HG02678 (cell line): ENCODE results near the gene LRRC7.

Experiments used
- ATAC-seq: cut with Tn5 transposase; IDR thresholded peaks from one replicate; pipeline ENCODE4 v1.9.1; 2021; ENCODE audit warnings: mild to moderate bottlenecking, moderate library complexity; ENCODE audit not compliant: unreplicated experiment

LRRC7 gene

DNA sequence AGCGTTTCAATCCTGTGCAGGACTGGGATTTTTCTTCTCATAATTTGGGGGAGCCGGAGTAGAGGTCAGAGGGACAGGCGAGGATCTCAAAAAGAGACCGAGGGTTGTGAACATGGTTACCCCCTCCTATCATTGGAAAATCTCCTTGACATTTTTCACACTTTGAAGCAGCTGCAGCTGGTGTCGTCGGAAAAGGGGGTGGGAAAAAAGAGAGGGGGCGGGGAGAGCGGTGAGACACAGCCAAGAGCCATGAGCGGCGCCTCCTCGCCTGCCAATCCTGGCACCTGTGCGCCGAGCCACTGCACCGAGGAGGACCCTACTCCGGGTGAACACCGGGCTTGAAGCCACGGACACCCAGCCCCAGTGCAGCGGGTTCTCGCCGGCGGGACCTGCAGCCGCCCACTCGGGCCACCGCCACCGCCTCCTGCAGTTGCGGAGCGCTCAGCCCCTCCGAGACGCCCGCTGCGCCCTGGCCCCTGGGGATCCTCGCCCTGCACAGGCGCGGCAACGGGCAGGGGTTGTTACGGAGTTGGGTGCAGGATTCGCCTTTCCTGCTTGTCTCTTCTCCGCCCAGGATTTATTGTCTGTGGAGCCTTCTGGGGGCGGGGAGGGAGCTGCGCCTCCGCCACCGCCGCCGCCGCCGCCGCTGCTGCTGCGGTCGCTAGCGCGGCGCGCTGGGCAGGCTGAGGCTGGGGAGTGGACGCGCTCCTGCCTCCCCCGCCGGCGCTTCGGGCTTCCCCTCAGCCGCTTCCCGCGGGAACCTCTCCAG is at the start of gene LRRC7:
Gene LRRC7, plus strand, starts transcription at position 271 of the 769 bp plus-strand sequence. CDS start 718 bp downstream, outside the sequence.
- ATAC-seq, result peak; percentile 21

DNA sequence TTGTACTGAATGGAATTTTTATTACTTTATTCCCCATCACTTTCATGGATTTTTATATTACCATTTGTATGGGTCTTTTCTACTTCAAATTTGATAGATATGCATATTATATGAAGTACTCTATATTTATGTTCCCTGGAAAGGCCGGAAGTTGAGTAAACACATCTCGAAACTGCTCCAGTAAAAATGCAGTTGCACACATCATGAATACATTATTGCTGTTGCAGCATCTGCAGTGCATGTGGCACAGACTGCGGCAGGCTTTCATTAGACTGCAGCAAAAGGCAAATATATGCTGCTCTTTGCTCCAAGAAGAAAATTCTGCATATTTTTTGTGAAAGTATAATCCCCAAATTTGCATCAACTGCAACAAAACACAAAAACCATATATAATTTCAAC is 48.7 kb upstream of the LRRC7 start:
- no peak for ATAC-seq

DNA sequence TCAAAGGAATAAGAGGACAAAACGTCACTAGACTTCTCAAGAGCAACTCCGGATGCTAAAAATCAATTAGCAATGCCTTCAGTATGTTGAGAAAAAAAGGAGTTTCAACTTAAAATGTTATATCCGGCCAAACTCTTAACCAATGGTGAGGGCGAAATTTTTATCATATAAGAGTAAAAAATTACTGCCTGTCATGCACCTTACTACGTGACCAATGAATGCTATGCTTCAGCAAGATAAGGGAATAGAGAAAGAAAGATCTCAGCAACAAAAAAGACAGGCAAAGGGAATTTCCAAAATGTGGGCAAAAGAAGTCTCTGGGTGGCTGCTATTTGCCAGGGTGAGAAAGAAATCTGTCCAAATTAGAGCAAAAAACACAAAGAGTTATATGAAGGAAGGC is 47.4 kb upstream of the LRRC7 start:
- ATAC-seq, result no peak

DNA sequence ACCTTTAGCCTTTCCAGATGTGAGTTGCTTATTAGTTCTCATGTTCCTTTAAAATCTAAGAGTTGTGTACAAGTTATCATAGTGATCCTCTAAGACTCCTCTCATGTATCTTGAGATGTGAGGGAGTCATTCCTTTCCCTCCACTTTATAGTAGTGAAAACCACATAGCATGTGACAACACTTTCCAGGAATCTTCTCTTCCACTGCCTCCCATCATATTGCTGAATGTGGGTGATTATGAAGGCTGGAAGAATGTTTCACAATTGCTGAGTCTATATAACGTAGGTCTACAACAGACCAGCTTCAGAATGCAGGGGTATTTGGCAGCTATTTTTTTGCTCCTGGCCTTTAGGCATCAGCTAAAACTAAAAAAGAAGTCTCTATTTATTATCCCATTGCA is 44.7 kb upstream of the LRRC7 start:
- ATAC-seq, result no peak

DNA sequence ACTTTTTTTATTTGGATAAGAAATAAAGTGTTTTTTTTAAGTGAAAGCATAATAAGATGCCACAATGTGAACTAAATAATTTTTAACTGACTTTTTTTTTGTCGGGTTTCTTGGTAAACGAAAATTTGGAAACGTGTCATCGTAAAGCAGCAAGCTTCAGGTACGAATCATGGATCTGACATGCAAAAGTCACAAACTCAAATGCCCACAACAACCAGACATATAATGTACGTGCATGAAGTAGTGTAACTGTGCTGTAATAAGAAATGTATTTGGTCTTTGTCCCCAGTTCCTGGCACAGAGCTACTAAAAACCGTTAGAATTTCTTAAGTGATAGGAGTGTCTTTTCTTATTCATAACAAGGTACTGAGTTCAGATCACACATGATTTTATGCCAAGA is 44.3 kb upstream of the LRRC7 start:
- no peak for ATAC-seq

DNA sequence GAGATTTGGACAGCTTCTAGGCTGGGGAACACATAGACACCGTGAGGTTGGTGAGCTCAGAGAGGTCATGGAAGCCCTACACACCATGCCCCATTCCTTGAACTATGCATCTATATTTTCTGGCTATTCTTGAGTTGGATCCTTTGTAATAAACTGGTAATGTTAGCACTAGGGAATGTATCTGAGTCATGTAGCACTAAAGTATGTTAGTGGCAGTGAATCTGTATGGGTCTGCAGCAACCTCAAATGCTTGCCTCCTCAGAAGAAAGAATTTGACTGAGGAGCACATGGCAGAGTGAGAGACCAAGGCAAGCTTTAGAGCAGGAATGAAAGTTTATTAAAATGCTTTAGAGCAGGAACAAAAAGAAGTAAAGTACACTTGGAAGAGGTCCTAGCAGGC is 43.7 kb upstream of the LRRC7 start:
- no peak for ATAC-seq

DNA sequence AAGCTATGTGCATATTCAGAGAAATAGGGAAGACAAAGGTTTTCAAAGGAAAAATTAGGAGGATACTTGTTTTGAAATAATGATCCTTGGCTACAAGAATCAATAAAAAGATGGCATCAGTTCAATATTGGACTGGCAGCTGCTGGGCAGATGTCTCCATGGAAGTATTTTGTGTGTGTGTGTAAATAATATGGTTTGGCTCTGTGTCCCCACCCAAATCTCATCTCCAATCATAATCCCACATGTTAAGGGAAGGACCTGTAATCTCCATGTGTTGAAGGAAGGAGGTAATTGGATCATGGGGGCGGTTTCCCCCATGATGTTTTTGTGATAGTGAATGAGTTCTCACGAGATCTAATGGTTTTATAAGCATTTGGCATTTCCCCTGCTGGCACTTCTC is 40.4 kb upstream of the LRRC7 start:
- ATAC-seq, result no peak

DNA sequence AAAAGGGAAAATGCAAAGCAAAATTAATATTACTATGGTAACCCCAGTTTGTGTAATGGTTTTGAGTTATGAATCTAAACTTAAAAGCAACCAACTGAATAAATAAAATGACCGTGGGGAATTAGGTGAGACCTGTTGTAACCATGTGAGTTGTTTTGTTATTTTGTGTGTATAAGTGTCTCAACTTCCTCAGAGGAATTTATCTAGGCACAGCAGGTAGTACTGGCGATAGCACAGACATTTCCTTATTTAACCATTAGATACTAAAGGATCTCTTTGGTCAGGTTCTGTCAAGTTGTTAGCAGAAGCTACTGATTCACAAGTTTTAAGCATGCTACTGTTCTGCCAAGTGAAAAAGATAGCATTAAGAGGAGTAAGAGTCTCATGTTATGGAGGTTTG is 39.3 kb upstream of the LRRC7 start:
- no peak for ATAC-seq

DNA sequence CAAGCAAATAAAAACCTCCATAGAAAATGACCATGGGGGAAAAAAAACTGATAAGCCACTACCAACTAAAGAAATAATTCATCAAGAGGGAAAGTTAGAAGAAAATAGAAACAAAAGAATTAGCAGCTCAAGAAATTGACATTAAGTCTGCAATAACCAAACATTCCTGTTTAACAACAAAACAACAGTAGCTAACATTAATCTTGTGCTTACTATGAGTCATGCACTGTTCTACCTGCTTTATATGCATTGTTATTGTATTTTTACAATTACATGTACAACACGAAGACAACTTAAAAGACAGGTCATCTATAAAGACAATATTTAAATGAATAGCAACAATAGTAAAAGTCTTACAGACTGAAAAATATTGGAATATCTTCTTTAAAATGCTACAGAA is 34.4 kb upstream of the LRRC7 start:
- ATAC-seq, result no peak

DNA sequence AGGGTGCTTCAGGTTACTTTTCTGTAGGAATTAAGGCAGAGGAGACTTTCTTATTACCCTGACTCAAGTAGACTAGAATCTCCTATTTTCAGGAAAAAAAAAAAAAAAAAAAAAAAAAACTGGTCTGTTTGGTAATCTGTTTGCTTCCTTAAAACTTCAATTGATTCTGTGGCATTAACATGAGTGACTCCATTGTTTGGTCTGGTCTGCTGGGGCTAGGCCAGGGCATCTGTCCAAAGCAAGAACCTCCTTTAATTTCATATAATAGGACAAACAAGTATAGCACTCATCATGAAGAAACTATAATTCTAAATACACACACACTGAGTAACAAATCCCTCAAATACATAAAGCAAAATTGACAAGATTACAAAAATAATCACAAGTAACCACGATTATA is 32.9 kb upstream of the LRRC7 start:
- ATAC-seq, result no peak

DNA sequence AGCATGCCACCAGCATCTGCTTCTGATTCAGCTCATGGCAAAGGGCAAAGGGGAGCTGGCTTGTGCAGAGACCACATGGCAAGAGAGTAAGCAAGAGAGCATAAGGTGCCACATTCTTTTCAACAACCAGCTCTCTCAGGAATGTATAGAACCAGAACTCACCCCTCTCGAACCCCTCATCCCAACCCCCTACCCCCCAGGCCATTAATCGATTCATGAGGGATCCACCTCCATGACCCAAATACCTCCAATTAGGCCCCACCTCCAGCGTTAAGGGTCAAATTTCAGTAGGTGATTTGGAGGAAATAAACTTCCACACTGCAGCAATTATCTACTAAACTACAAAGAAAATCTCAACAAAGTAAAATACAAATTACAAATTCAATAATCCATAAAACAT is 32.2 kb upstream of the LRRC7 start:
- ATAC-seq, result no peak

DNA sequence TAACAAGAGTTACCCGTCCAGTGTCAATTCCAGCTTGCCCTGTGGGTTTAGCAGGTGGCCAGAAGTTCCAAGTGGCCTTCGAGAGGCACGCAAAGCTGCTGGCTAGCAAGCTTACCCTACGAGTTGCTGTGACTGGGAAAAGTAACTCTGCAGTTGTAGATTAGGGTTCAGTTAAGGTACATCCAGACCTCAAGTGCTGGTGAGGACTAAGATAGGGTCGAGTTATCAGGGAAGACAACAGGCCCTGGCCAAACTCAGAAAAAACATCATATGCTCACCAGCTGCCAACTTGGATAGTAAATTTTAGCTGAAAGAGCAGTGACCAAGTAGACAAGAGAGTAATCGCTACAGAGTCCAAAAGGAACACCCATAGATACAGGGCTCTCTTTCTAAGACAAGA is 27.7 kb upstream of the LRRC7 start:
- ATAC-seq, result no peak

DNA sequence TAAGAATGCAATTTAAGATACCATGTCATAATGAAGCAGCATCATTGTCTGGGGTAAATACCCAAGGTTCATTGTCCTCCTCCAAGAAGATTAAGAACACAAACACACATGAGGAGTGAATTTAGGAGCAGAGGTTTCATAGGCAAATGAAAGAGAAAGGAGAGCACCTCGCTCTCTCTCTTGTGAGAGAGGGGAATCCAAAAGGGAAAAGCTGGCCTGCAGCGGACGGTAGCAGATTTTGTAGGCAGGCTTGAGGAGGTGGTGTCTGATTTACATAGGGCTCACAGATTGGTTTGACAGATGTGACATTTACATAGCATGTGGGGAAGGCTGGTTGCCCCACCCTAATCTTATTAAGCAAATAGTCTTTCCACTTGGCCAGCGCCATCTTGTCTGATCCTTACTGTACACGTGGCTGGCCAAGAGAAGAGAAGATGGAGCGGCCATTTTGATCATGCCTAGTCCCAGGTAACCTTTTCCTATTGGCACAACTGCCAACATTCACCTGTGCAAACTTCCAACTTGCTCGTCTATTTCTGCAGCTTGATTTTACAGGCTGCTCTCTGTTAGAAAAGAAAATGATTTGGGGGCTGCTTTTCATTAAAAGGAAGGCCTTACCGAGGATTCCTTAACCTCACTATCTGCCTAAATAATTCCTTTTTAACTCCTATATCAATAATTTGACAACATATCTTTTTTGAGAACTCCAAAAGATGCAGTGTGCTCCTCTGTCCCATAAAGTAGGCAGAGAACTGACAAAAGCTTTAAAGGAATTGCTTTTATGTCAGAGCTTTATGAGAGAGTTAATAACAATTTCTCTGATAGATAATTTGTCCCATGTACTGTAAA is 16.0 kb upstream of the LRRC7 start:
- no peak for ATAC-seq

DNA sequence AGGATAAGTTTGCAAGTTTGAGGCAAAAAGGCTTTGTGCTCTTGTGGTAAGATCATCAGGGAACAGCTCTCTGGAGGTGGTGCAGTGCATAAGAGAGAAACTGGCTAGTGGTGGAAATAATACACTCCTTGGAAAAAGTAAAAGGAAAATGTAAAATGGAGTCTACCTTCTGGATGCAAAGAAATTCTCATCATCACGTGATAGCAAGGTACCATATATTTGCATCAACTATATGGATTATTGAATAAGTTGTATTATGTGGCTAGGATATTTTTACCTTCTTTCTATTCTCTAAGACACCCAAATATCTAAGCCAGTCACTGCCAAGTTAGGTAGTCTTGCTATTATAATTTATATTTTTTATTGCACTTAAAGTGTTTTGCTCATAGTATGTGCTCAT is 14.0 kb upstream of the LRRC7 start:
- no peak for ATAC-seq

DNA sequence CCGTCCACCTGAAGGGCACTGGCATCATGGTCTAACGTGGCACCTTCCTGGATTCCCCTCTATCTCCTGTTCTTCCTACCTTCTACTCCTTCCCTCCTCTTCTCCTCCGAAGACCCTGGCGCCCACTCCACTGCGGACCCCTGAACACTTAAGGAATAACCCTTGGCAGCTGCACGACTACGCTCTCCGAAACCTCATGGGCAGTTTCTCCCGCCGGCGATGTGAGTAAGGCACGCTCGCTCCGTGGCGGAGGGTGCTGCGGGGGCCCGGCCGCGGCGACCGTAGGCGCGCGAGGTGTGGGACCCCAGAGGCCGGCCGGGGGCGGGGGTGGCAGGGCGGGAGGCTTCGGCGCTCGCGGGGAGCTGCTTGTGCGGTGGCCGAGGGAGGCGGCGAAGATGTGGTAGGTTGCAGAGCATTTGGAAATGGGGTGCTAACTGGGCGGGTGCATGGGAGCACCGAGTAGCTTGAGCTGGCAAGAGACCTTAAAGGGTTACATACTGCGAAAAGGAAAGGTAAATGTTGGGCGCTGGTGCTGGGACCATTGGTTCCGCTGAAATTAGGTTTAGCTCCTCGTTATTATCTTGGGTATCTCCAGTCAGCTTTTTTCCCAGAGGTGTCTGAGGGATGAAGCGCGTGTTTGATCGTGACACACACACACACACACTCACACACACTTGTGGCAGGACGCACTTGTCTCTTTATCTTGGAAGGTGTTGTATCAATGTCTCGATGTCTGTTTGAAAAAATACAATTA is 876 bp downstream of the LRRC7 start:
- peak; percentile 8 for ATAC-seq

DNA sequence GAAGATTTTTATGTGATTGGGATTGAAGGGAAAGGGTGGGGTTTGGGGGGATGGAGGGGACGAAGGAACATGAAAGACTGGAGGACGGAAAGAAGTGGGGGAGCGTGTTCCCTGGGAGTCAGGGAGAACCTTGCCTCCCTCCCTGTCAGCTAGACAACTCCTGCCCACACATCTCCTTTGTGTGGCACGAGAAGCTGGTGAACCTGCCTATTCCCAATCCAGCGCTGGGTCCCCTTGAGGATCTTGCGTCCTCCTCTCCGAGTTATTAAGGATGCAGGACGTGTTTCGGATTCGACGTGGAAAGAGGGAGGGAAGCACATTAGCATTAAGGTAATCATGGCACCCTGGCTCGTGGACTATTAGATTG is 1.4 kb downstream of the LRRC7 start:
- no peak for ATAC-seq

DNA sequence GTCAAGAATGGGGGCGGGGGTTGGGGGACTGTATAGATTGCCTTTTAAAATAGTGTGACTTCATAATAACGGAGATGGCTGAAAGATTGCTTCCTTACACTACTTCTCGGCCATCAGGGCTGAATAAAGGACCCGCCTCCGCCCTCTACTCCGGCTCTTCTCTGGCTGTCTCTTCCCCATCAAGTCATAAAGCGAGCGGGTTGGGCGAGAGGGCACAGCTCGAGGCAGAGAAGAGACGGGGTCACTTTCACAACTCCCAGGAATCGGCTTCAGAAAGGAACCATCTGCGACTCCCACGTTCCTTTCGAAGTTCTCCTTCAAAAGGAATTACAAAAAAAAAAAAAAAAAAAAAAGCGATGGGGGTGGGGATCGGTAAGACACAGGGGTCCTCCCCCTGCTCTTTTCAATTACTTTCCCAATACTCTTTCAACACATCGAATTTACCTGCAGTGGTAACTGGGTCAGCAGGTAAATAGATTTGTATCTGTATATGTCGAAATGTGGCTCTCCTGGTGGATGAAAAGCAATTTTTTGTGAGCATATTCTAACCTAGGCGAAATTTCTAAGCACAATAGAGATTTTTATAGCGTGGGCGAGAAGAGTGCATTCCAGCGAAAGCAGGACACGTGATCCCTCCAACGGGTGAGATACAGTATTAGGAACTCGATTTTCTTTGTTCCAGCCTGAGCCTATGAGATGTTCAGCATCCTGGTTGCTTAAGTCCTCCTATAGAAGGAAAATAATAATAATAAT is 2.0 kb downstream of the LRRC7 start:
- no peak for ATAC-seq

DNA sequence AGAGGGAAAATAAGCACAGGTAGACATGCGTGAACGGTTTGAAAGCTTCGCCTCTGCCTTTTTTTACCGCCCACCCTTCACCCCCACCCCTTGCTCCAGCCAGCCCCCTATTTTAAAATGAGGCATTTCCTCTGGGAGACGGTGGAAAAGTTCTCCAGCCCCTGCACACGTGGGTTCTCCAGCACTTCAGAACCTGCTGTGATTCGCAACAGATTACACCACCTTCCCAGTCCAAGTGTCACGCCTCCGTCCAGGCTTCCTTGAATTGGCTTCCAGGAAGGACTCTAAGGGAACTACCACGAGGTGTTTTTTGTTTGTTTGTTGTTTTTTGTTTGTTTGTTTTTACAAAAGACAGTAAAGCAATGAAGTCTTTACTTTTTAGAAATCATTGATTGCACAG is 2.6 kb downstream of the LRRC7 start:
- ATAC-seq, result no peak

DNA sequence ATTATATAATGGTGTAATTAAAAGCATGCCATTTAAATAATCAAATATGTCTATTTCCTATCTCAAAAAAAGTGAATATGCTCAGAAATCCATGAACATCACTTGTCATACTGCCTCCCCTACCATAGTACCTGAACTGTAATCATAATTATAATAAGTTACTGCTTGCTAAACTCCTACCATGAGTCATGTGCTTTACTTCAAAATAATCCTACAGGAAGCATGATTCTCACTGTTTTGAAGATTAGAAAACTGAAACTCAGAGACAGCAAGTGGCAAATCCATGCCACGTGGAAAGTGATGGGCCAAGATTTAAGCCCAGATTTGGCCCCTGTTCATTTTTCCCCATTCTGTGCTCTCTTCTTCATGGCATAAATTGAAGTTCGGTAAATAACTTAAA is 5.2 kb downstream of the LRRC7 start:
- ATAC-seq, result no peak

DNA sequence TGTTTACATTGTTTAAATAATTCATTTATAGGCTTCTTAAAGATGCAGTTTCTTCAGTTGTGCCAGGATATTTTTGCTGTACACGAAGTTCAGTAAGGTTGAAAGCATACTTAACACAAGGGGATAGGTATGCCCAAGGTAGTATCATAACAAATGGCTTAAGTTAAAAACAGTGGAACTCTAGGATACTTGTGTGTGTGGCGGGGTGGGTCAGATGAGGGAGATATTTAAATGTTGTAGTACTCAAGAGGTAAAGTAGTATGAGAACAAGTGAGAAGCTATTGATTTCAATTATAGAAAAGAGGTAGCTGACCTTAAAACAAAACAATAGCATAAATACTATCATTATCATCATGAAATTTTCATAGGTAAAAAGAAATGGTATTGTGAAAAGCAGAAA is 6.2 kb downstream of the LRRC7 start:
- ATAC-seq, result no peak

DNA sequence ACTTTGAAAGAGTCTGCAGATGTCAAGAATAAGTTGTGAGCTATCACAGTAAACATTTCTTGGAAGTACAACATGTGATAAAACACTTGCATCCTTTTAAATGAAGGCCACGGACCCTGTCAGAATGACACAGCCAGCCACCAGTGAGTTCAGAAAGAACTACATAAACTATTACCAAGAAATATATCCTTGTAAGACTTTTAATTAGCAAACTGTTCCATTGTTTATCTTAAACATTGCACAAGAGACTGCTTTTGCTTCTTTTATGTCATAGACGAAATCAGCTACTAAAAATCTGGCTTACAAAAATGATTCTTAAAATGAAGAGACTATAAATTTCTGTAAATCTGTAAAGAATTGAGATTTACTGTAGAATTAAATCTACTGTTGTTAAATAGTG is 17.9 kb downstream of the LRRC7 start:
- no peak for ATAC-seq
